Progenitor cell of endocrine pancreas (in vitro differentiated cells): ENCODE results near the gene IL2RG. TPM values are rescaled to one million over a fixed set of nuclear protein-coding genes. Genes with fewer than 3 reads are reported as not detected.
A peak's percentile ranks its signal among the peaks of the same experiment; 100 is the strongest.

ENCODE experiments used
- DNase-seq: peaks from one replicate; pipeline ENCODE4 v3.0.0; 2021; ENCODE audit warnings: low spot score; ENCODE audit not compliant: unreplicated experiment
- H3K27ac Mint-ChIP-seq: 2 replicates; pipeline ENCODE4 v1.8.0; 2021; ENCODE audit warnings: mild to moderate bottlenecking, moderate library complexity, mixed read lengths
- H3K27me3 Mint-ChIP-seq: 2 replicates; pipeline ENCODE4 v1.8.0; 2021; ENCODE audit warnings: mixed read lengths
- H3K36me3 Mint-ChIP-seq: 2 replicates; pipeline ENCODE4 v1.8.0; 2022; ENCODE audit warnings: mixed read lengths; ENCODE audit not compliant: insufficient read depth
- H3K4me1 Mint-ChIP-seq: 2 replicates; pipeline ENCODE4 v1.8.0; 2021; ENCODE audit warnings: low read depth, mixed read lengths
- H3K4me3 Mint-ChIP-seq: 2 replicates; pipeline ENCODE4 v1.8.0; 2021; ENCODE audit warnings: low read depth, mild to moderate bottlenecking, moderate library complexity, mixed read lengths
- H3K9me3 Mint-ChIP-seq: 2 replicates; pipeline ENCODE4 v1.8.0; 2021; ENCODE audit warnings: low read depth, mixed read lengths
- CTCF ChIP-seq: fragments of 200-600 bp; sonication (generic); IDR thresholded peaks from one replicate; pipeline ENCODE4 v1.5.0; 2021; ENCODE audit warnings: antibody characterized with exemption, mild to moderate bottlenecking; ENCODE audit not compliant: unreplicated experiment
- total RNA-seq: library from RNA; stranded (reverse); gene quantifications from 2 replicates; pipeline ENCODE4 v1.2.1, GENCODE V29; 2021

Gene IL2RG
- total RNA-seq, 1 donor from 2014 or later: 0.41 TPM

GRCh38 chrX:71096760-71097032 is 14.7 kb downstream of the IL2RG start:
- peak overlapping the region; percentile 97 for H3K4me3 Mint-ChIP-seq
- peaks cover 18% of the 10 kb centered on the region for H3K4me1 Mint-ChIP-seq
- no peak for TF ChIP-seq CTCF
- H3K9me3 Mint-ChIP-seq: peaks cover 7% of the 10 kb centered on the region
- H3K27ac Mint-ChIP-seq: no peak overlapping the region
- no peak for DNase-seq
- H3K27me3 Mint-ChIP-seq: no peaks in the 10 kb centered on the region
- H3K36me3 Mint-ChIP-seq: peaks cover 4% of the 10 kb centered on the region

DNA sequence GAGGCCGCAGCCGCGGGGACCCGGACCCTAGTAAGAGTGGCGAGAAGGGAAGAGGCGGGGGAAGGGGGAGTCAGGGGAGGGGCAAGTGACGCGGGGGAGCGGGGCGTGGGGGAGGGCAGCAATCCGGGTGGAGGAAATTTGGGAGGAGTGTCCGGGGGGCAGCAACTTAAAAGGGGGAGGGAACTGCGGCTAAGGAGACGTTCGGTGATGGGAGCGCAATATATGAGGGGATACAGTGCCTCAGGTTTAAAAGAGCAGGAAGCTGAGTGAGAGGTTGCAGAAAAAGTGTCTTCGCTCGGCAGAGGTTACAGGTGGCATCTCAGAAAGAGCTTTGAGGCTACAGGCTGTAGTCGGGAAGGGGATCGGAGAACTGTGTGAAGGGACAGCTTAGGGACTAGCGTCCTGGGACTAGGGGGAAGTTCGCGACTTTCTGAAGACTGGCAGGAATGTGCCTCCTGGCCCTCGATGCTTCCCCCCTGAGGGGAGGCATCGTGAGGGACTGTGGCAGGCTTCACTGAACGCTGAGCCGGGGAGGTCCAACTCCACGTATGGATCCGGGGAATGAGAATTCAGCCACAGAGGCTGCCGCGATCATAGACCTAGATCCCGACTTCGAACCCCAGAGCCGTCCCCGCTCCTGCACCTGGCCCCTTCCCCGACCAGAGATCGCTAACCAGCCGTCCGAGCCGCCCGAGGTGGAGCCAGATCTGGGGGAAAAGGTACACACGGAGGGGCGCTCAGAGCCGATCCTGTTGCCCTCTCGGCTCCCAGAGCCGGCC is 15.2 kb downstream of the IL2RG start:
- Mint-ChIP-seq H3K36me3 (peaks cover 3% of the 10 kb centered on the region), H3K27ac (peak overlapping the region; percentile 74)
- no peak for DNase-seq

GRCh38 chrX:71095555-71095980 is 15.8 kb downstream of the IL2RG start, which contains the start of gene FOXO4:
Gene FOXO4, plus strand, starts transcription at chrX:71095851. Its CDS starts 678 bp downstream, at chrX:71096529.
- Mint-ChIP-seq H3K4me1 (peaks cover 16% of the 10 kb centered on the region), H3K4me3 (peak within 1 kb of the TSS; percentile 97), H3K36me3 (peaks cover 4% of the 10 kb centered on the region), H3K27me3 (no peaks in the 10 kb centered on the region), H3K9me3 (peaks cover 10% of the 10 kb centered on the region), H3K27ac (peak within 1 kb of the TSS; percentile 86)
- TF ChIP-seq CTCF: no peak
- DNase-seq: peak; percentile 67

More for the DNA sequence above, 15.2 kb downstream of the IL2RG start:
- Mint-ChIP-seq H3K27me3 (no peaks in the 10 kb centered on the region), H3K4me3 (peak overlapping the region; percentile 97), H3K4me1 (peaks cover 18% of the 10 kb centered on the region), H3K9me3 (peaks cover 8% of the 10 kb centered on the region)
- no peak for TF ChIP-seq CTCF

GRCh38 chrX:71095033-71095432 is 16.3 kb downstream of the IL2RG start:
- no peak for TF ChIP-seq CTCF
- Mint-ChIP-seq H3K4me3 (peak overlapping the region; percentile 97), H3K27ac (peak overlapping the region; percentile 86), H3K4me1 (peaks cover 14% of the 10 kb centered on the region), H3K9me3 (peaks cover 10% of the 10 kb centered on the region), H3K27me3 (no peaks in the 10 kb centered on the region), H3K36me3 (peaks cover 4% of the 10 kb centered on the region)
- DNase-seq: no peak

DNA sequence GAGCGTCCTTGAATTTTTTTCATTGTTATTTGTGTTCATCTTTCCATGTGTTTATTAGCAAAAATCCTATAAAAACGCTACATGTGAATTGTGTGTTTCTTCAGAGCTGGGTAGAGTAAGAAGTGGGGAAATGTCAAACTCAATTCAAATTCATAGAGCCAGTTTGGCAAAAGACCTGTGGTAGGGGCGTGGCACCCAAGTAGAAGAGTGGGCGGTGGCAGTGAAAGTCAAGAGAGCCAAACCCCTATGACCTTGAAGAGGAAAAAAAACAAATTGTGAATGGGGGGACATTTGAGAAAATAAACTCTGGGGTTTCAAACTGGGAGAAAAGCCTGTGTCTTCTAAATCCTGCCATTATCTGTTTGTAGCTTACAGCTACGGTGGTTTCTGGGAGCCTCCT is 20.1 kb downstream of the IL2RG start:
- Mint-ChIP-seq H3K4me3 (no peak overlapping the region), H3K27ac (no peak overlapping the region), H3K4me1 (peaks cover 2% of the 10 kb centered on the region), H3K27me3 (no peaks in the 10 kb centered on the region), H3K36me3 (peaks cover 2% of the 10 kb centered on the region), H3K9me3 (peaks cover 10% of the 10 kb centered on the region)
- no peak for TF ChIP-seq CTCF
- no peak for DNase-seq
